COR-L47 (cell line): ENCODE measurements around the gene TPRN.

Experiments used
- DNase-seq: peaks from one replicate; lab custom pipeline; 2025; lab: John Stamatoyannopoulos, UW

Gene TPRN

DNA sequence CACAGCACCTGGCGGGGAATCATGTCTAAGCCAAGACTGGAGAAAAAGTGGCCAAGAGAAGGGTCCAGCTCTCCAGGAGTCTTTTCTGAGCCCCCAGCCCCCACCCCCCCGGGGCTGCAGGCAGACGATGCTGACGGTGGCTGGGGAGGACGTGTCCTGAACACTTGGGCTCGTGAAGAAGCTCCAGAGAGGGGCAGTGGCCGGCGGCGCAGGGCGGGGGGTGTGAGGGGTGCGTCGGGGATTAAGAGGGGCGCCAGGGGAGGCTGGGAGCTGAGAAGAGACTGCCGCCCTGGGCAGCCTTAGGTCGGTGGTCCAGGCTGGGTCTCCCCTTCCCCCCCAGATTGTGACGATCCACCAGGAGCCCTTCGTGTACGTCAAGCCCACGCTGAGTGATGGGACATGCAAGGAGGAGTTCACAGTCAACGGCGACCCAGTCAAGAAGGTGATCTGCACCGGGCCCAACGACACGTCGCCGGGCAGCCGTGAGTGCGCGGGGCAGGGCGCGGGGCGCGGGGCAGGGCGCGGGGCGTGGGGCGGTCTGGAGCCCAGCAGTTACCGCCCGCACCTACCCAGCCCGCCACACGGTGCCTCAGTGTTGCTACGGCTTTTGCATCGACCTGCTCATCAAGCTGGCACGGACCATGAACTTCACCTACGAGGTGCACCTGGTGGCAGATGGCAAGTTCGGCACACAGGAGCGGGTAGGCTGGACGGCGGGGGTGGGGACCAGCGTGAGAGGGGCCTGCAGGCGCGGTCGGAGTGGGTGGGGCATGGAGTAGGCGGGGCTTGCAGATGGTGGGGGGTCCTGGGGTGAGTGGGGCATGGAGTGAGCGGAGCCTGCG lies 39.6 kb downstream of the TPRN start:
- no peak for DNase-seq

DNA sequence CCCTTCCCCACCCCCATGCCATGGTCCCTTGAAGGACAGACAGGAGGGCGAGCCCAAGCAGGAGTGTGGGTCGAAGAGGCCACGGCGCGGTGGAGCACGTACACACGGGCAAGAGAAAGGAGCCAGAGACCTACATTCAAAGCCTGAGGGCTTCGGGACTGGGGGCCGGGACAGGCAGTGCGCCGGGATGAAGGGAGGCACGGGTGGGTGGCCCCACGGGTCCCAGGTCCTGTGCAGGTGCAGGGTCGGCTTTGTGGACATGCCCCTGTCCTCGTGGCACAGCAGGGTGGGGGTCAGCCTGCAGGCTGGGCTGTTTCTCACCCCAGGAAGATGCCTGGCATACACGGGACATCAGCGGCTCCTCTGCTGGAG lies 40.5 kb downstream of the TPRN start:
- DNase-seq: no peak

GRCh38 chr9:137159105-137160053 lies 41.2 kb downstream of the TPRN start:
- DNase-seq: no peak

GRCh38 chr9:137158625-137159024 lies 41.9 kb downstream of the TPRN start:
- DNase-seq: no peak

DNA sequence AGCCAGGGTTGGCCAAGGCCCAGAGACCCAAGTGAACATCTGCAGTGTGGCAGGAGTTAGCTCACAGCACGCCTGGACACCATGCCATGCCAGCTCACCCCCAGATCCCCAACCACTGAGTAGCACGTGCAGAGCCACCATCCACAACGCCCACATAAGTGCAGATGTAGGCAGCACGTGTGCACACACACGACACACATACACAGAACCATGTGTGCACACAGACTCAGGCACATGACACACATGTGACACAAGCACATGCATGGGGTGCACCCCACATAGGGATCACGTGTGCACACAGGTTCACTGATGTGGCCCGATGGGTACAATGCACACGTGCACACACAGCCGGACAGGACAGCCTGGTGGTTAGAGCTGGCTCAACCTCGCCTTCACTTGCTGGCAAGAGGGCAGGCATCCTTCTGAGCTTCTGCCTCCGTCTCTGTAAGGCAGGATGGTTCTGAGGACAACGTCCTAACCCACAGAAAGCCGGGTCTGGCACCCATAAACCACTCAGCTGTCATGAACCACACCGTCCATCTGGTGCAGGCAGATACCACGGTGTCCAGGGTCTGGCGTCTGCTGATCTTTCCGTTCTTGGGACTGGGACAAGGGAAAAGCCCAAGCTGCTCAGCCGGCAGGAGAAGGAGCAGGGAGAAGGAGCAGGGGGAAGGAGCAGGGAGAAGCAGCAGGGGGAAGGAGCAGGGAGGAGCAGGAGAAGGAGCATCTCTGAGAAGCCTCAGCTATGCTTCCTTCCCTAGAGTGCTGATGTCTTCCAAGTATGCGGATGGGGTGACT lies 42.7 kb downstream of the TPRN start:
- DNase-seq: no peak

- DNase-seq: no peak
These were observed 43.8 kb downstream of the TPRN start for GRCh38 chr9:137156567-137157375.

DNA sequence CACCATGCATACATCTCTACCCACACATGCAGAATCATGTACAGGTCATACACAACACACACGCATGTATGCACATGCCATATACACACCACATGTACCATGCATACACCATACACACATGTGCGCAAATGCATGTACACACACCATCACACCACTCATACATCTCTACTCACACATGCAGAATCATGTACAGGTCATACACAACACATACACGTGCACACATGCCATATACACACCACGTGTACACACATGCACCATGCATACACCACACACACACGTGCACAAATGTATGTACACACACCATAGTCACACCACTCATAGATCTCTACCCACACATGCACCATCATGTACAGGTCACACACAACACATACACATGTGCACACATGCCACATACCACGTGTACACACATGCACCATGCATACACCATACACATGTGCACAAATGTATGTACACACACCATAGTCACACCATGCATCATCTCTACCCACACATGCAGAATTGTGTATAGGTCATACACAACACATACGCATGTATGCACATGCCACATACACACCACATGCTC lies 47.6 kb downstream of the TPRN start:
- no peak for DNase-seq

- DNase-seq: no peak
These were observed 49.7 kb downstream of the TPRN start for GRCh38 chr9:137150617-137151457.

- DNase-seq: no peak
These were observed 50.5 kb downstream of the TPRN start for GRCh38 chr9:137149942-137150616.

GRCh38 chr9:137149363-137149762 lies 51.2 kb downstream of the TPRN start:
- DNase-seq: no peak

GRCh38 chr9:137148661-137149060 lies 51.9 kb downstream of the TPRN start:
- no peak for DNase-seq

DNA sequence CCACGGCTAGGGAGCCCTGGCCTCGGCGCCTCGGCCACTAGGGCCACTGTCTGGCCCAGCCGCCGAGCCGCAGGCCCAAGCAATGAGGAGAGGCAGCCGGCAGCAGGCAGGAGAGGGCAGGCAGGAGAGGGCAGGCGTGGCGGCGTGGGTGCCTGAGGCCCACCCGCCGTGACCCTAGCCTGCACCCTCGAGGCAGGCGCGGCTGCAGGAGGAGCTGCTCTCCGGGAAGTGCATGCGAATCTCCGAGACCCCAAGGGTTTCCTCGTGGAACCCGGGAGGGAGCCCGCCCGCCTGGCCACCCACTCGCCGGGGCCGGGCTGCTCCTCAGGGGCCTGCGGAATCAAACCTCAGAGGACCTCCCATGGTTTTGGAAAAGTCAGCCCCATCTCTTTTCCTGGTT lies 52.3 kb downstream of the TPRN start:
- no peak for DNase-seq

DNA sequence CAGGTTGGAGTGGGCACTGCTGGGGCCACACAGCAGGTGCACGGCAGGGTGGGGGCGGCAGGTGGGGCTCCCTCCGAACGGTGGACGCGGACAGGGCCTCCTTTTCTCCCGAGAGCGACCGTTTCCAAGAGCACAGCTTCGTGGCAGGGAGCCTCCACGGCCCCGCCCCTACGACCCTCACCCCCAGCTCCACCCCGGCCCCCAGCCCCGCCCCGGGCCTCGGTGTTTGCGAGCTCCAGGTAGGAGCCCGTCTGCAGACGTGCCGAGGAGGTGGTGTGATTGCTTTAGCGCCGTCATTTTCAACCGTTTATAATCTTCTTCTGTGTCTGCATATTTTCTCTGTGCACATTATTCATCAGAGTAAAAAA lies 52.8 kb downstream of the TPRN start:
- no peak for DNase-seq

- no peak for DNase-seq
These were observed 53.3 kb downstream of the TPRN start for GRCh38 chr9:137147091-137147792.

GRCh38 chr9:137146527-137146918 lies 54.0 kb downstream of the TPRN start:
- DNase-seq: no peak

DNA sequence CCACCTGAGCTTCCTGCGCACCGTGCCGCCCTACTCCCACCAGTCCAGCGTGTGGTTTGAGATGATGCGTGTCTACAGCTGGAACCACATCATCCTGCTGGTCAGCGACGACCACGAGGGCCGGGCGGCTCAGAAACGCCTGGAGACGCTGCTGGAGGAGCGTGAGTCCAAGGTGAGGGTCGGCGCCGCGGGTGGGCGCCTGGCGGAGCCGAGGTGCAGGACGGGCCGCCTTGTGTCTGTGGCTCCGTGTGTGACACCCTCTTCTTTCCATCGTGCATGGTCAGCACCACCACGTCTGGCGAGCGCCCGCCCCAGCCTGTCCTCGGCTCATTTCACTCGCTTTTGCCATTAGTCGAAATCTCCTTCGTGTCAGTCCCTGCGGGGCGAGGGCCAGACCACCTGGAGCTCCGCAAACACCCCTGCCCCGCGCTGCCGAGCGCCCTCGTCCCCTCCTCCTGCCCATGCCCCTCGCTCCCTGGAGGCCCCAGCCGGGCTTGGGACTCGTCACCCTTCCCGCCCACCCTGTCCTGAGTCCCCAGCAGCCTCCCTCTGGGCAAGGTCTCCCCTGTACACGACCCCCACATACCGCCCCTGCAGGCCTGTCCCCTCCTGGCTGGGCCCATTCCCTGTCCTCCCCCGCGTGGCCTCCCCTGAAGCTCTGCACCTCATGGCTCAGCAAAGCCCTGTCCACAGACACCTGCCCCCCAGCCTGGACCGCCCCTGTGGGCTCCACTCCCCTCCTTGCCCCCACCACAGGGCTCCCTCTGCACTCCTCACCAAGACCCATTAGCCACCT lies 54.6 kb downstream of the TPRN start:
- DNase-seq: no peak

DNA sequence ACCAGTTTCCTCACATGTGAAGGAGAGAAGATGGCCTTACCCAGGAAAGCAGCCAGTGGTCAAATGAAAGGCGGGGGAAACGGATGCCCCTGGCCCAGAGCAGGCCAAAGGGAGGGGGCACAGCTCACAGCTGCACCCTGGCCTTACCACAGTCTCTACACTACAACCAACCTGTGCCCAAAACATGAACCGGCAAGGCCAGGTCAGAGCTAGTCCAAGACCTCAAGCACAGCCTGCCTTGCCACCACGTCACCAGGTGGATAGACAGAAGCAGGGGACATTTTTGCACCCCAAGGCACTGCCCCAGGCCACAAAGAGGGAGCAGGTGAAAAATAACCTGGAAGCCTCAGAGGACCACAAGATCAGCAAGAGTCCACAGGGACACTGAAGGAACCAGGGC lies 57.1 kb downstream of the TPRN start:
- no peak for DNase-seq
